HG03064 (cell line): Measurements from ENCODE around the gene STARD8.
"Not testable (repeated sequence)": the region's sequence is repeated elsewhere in the genome, so short reads cannot be mapped to it uniquely, and the experiment has no call there.

Experiments
- ATAC-seq: cut with Tn5 transposase; IDR thresholded peaks from one replicate; pipeline ENCODE4 v1.9.1; 2021; ENCODE audit warnings: low read depth; ENCODE audit not compliant: unreplicated experiment

The STARD8 gene

DNA sequence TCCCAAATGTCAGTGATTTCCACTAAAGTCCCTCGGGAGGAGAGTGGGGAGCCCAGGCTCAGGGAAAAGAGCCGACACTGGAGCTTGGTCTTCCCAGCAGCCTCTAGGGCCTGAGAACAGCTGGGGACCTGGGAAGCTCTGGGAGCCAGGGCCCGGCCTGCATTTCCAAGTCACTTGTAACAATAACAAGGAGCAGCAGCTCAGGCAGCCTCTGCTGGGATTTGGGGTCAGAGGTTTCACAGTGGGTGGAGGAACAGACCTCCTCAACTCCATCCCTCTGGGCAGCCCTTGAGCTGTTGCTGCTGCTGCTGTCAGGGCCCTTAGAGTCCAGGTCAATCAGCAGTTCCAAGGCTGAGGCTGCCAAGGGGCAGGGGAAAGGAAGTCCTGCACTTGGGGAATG, 11.1 kb downstream of the STARD8 start:
- no peak for ATAC-seq

- no peak for ATAC-seq
Measured at GRCh38 chrX:68659385-68659784, 11.9 kb downstream of the STARD8 start.

DNA sequence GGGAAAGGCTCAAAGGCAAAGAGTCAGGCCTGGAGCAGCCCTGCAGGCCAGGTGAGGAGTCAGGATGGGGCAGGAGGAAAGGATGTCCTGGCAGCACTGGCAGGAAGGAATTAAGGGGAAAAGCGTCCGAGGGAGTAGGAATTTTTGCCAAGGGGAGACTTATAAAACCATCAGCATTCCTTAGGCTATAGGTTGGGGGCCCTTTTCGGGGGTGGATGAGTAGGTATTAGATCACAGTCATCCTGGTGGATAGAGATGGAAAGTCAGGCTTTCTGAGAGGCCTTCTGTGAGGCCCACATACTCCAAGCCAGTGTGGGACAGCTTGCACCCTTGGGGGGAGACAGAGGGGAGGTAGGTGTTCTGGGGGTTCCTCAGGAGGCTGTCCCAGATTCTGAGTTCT, 12.3 kb downstream of the STARD8 start:
- ATAC-seq, result no peak

DNA sequence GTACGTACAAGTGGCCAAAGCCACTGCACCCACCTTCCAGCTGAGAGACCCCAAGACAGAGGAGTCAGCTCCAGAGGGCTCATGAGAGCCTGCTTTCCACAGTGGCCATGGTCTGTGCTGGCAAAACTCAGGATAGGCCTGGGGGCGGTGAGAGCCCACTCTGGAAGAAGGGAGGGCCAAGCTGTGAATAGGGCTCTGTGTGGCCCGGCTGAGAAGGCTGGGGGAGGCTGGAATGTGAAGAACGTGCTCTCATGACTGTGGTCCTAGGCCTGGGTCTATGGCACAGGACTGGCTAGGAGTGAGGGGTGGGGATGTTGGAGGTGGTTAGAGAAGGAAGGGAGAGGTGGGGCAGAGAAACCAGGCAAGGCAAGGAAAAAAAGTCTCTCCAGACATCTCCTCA, 13.3 kb downstream of the STARD8 start:
- no peak for ATAC-seq

DNA sequence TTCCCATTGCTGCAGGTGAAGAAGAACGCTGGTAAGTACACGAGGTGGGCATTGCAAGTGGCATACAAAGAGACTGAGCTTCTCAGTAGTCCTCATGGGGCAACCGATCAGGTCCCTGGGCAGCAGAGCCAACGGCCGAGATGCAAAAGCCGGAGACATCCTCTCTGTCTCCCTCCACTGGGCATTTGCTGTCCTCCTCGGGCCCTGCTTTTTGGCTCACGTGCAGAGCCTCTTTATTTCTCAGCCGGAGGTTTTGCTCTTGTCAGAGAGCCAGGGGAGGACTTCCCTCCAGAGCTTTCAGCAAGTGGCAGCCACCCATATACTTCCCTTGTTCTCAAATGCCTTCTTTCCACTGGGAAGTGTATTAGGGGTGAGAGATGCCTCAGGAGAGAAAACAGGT, 18.0 kb downstream of the STARD8 start:
- no peak for ATAC-seq

DNA sequence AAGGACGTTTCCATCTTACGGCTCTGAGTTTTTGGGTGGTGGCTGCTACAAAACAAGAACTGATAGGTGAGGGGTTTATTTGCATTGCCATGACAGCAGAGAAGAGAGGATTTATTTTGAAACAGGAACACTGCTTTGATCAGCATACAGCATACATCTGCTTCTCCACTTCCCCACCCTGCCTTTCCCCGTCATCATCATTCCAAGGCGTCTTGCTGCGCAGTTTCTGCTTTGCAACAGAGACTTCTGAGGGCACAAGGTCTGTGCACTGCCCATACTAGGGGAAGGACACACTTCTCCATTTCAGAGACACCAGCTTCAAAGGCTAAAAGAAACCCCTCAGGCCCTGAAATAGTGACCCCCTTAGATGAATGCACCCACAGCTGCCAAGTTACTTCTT, 19.1 kb downstream of the STARD8 start:
- no peak for ATAC-seq

- ATAC-seq, result no peak
Measured at GRCh38 chrX:68669094-68669860, 21.8 kb downstream of the STARD8 start.

DNA sequence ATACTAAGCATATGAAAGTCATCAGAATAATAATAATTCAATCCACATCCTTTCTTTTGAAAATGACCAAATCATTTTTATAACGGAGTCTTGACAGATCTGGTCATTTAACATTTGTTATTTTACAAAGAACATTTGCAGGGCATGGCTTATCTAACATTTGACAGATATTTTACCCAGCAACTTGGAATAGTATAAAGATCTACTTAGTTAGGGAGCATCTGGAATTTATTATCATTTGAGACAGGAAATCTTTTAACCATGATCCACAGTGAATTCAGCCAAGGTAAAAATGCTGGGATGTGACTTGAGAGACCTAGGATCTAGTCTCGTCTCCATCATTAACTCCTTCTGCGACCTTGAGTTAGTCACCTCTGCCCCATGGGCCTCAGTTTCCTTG, 22.4 kb downstream of the STARD8 start:
- ATAC-seq, result no peak

GRCh38 chrX:68671221-68671620, 23.8 kb downstream of the STARD8 start:
- no peak for ATAC-seq

DNA sequence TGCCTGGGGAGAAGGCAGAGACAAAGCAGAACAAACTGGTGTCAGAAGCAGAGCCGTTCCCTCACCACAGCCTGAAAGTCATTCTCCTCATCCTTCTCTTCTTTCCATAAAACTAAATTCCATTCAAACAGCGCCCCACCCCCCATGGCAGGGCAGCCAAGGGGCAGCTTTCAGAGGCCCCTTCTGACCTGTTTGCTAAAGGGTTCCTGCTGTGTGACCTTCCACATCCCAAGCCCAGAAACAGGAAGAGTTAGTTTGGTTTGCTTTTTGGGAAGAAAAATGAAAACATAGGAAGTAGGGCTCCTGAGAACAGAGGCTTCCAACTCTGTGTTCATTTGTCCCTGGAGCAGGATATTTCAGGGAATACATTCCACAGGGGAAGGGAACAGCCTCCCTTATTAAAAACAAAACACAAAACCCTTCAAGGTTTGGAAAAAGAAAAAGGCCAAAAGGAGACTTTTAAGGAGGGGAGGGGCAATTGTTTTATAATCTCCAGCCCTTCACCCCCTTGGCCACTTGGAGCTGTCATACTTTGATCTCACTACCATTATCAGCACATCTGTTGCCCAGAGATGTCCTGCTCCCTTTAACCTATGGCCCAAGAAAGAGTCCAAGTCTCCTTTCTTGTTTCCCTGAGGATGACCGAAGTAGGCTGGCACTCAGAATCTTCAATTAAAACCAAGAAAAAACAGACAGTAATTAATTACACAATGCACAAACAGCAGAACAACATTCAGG, 25.3 kb downstream of the STARD8 start:
- ATAC-seq, result no peak

DNA sequence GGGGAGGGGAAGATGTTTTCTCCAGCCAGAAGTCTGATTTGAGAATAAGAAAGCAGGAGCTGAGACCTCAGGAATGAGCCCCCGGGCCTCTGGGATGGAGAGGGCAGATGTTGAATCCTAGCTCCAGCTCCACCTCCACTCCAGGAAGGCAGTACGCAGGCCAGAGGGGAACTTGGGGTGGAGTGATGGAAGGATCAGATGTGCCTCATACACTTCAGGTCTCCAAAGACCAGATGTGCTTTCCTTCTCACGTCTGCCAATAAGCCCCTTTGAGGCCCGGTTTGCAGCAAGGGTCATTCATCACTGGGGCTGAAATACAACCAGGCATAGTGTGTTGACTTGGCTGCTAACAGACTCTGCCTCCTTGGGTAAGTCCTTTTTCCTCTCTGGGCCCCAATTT, 28.1 kb downstream of the STARD8 start:
- ATAC-seq, result no peak

DNA sequence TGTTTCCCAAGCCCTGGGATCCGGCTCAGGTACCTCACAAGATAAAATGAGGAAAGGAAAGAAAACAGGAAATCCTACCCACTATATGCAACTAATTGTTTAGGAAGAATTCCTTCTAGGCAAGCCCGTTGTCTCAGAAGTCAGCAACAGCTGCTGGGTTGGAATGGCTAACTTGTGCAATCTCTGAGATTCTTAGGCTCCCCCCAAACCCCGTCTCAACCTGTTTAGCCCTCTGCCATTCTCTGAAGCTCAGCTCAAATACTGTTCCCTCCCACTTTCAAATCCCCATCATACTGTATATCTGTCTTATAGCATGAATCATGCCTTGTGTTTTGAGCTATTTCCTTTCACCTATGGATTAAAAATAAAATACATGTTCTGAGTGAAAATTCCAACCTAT, 28.9 kb downstream of the STARD8 start:
- no peak for ATAC-seq

GRCh38 chrX:68677998-68678397, 30.5 kb downstream of the STARD8 start:
- ATAC-seq, result no peak

- ATAC-seq, result no peak
Measured at GRCh38 chrX:68681443-68681941, 34.0 kb downstream of the STARD8 start.

- ATAC-seq, result no peak
Measured at GRCh38 chrX:68682790-68683189, 35.3 kb downstream of the STARD8 start.

- ATAC-seq, result no peak
Measured at GRCh38 chrX:68683580-68683979, 36.1 kb downstream of the STARD8 start.

DNA sequence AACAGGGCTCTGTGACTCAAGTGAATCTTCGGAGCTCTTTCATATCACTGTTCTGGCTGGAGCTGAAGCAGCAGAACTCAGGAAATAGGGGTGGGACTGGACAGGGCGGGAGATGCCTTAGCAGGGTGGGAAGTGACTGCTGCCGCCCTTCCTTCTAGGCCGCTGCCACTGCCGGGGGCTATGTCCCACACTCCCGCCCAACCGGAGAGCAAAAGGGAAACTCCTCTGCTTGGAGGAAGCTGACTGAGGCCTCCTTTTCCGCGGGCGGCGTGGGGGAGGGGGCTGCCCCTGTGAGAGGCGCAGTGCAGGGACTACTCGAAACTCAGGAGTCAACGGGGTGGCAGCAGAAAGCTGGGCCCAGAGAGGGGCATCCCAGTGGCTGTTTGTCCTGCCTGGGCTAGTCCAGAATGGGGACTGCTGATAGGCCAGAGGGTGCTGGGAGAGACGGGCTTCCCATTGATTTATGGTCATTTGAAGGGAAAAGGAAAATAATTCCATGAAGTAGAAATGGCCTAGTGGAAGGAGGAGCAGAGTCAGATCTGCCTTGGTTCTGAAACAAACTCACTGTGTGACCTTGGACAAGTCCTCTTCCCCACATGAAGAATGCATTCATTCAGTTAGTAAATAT, 36.9 kb downstream of the STARD8 start:
- no peak for ATAC-seq

DNA sequence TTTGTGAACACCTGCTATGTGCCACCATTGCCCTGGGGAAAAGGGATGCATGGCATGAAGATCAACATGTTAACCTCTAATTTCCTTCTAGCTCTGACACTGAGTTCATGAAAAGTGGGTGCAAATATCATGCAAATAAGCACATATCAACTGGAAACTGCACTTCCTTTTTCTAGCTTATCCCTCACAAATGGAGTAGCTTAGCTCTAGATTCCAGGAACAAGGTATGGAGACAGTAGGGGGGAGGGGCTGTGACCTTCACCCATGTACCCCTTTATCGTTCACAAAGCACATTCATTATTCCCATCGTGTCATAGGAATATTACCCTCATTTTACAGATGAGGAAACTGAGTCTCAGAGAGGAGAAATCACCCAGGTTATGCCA, 37.4 kb downstream of the STARD8 start:
- no peak for ATAC-seq

GRCh38 chrX:68685685-68686084, 38.2 kb downstream of the STARD8 start:
- ATAC-seq, result no peak

DNA sequence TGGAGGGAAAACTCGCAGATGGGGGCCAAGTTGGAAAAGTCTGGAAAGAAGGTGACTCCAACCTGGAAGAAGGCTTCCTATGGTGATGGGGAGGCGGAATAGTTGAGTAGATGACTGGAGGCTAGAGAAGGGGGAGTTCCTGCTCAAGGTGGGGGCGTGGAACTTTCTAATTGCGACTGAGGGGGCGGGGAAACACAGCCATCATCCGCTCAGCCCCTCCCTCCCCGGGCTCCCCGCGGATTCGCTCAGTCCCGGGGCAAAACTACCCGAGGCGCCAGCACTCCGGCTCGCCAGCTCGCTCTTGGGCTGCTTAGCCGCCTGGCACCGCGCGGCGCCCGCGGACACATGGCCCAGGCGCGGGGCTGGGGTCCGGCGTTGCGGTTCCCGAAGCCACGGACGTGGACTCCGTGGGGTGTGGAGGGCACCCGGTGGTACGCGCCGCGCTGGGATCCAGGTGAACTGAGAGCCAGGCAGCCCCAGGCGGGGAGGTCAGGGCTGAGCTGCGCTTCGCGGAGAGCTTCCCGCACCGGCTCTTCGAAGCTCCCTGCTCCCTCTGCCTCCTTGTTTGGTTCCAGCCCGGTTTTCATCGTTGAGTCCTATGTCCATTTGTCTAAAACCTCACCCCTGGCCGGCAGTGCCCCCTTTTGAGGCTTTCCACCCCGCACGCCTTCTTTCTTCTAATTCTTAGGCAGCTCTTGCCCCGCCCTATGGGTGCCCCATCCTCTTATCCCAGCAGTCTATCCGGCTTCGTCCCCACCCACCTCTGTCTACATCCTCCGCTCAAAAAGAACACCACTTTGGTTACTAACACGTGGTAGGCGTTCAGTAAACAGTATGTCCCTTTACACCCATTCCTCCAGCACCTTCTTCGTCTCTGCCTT, 38.9 kb downstream of the STARD8 start:
- no peak for ATAC-seq

DNA sequence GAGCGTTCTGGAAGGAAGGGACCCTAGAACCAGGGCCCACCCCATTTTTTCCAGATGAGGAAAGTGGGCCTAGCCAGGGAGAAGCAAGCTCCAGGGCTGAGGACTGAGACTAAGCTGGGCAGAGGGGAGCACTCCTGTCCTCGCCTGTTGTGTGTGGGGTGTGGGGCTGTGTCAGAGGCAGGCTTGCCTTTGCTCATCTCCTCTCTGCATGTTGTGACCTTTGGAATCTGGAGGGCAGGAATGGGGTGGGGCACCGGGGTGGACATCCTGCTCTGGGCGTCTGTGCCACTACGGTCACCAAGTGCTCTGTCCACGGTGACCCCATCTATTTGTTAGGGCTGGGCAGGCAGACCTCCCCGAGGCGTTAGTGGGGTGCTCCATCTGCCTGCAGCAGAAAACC, 41.5 kb downstream of the STARD8 start:
- ATAC-seq, result not testable (repeated sequence)
